ENCODE data around the gene MAD1L1. TPM values are rescaled to one million over a fixed set of nuclear protein-coding genes. Genes with fewer than 3 reads are reported as not detected.

The MAD1L1 gene
- total and polyA plus RNA-seq, 2 of the 8 experiments (the other 6 are each of a cell fraction or from before 2014, with no cell fraction given): 40.4 to 44.6 TPM

GRCh38 chr7:1951159-1951536 lies 281.6 kb downstream of the MAD1L1 start:
- H3K79me1 ChIP-seq (ENCODE audit: low read depth, low read length): peaks cover 3% of the 10 kb centered on the region; the same call in 1 of the 2 replicates
- no peaks in the 10 kb centered on the region; a peak in 1 of 8 replicates for H3K36me3 ChIP-seq (ENCODE audit: control insufficient read depth in 2 of 4, insufficient read depth in 4 of 4, low read length in 3 of 4)
- H4K8ac ChIP-seq (ENCODE audit: extremely low read depth, insufficient read depth, low read length): no peak overlapping the region
- no peak overlapping the region for H3K4ac ChIP-seq (replicated peaks; ENCODE audit: insufficient read length, low read depth, low read length)
- TF ChIP-seq BRCA1 (IDR thresholded peaks at IDR 0.05; ENCODE audit: low read depth, low read length): no peak
- TF ChIP-seq FOSL1 (IDR thresholded peaks at IDR 0.05; ENCODE audit: insufficient read depth, low read depth, low read length): no peak
- no peak overlapping the region for H3K27ac ChIP-seq (ENCODE audit: low read depth, low read length)
- no peak overlapping the region for H3K18ac ChIP-seq (ENCODE audit: extremely low read depth, low read length)
- no peak overlapping the region for H4K5ac ChIP-seq (ENCODE audit: insufficient read length, low read depth, low read length)
- H2BK20ac ChIP-seq (ENCODE audit: low read length): no peak overlapping the region
- POLR2A ChIA-PET (ENCODE audit: partially characterized antibody): no interaction called here
- H3K9ac ChIP-seq (replicated peaks in 1 of 4; ENCODE audit: extremely low read depth in 1 of 4, low read depth in 3 of 4, low read length in 3 of 4): no peak overlapping the region
- WGBS, 2 experiments (ENCODE audit: extremely low coverage in 1 of 2, insufficient coverage in 1 of 2, insufficient read length in 1 of 2, insufficient replicate concordance in 2 of 2, low coverage in 1 of 2, low lambda C conversion rate in 2 of 2, missing lambda C conversion rate in 1 of 2): 84% methylated on average over 9 of the region's 10 CpGs; no CpG with 5 or more reads in 1 of the 2 experiments
- no peaks in the 10 kb centered on the region for H3K4me1 ChIP-seq (replicated peaks in 1 of 4; ENCODE audit: control insufficient read depth in 3 of 4, insufficient read depth in 4 of 4, low read length in 3 of 4)
- no peak overlapping the region for H4K91ac ChIP-seq (replicated peaks; ENCODE audit: insufficient read length, low read length)
- no peak overlapping the region for H2BK120ac ChIP-seq (replicated peaks; ENCODE audit: low read depth, low read length)
- no peak overlapping the region for H2AK5ac ChIP-seq (ENCODE audit: low read depth, low read length)
- DNase-seq (ENCODE audit: low read depth in 1 of 2, low spot score in 2 of 2): no peak
- CTCF ChIA-PET (ENCODE audit: partially characterized antibody): no interaction called here
- no peak overlapping the region for H3K4me3 ChIP-seq (ENCODE audit: extremely low read depth in 1 of 4, insufficient read depth in 2 of 4, low read depth in 3 of 4, low read length in 4 of 4)
- H4K20me1 ChIP-seq (replicated peaks in 1 of 2; ENCODE audit: control insufficient read depth in 1 of 2, insufficient read depth in 2 of 2, low read length in 2 of 2): peaks cover 0 to 4% of the 10 kb centered on the region in 2 experiments
- H3K56ac ChIP-seq (replicated peaks; ENCODE audit: insufficient read length, low read depth, low read length): no peak overlapping the region
- H2AFZ ChIP-seq (ENCODE audit: low read length): no peak overlapping the region
- H3K79me2 ChIP-seq (ENCODE audit: control insufficient read depth in 1 of 2, insufficient read depth in 2 of 2, low read length in 2 of 2): no peaks in the 10 kb centered on the region
- H3K9me3 ChIP-seq (ENCODE audit: insufficient read depth in 2 of 2, low read depth in 1 of 2, low read length in 1 of 2): no peaks in the 10 kb centered on the region
- no peak for FAIRE-seq
- H3K23me2 ChIP-seq (ENCODE audit: low read depth, low read length): no peaks in the 10 kb centered on the region
- no peak overlapping the region for H3K23ac ChIP-seq (ENCODE audit: insufficient read length)
- H3K14ac ChIP-seq (ENCODE audit: insufficient read length): no peak overlapping the region
- 0 out of 2 replicates have a peak overlapping the region, but pooled peaks have one; percentile 2 for H2BK5ac ChIP-seq (ENCODE audit: low read depth, low read length)
- H3K27me3 ChIP-seq (replicated peaks in 1 of 4; ENCODE audit: control insufficient read depth in 3 of 4, extremely low read depth in 1 of 4, insufficient read depth in 3 of 4, low read length in 3 of 4): no peaks in the 10 kb centered on the region
- H2BK15ac ChIP-seq (ENCODE audit: low read length): no peak overlapping the region
- H2BK12ac ChIP-seq (ENCODE audit: low read depth, low read length): no peak overlapping the region
- no peak overlapping the region for H3K4me2 ChIP-seq (ENCODE audit: insufficient read depth in 1 of 2, low read depth in 2 of 2, low read length in 2 of 2)
